HEK293 (cell line): ENCODE results near the gene NEURL1.

Source experiments
- CTCF ChIA-PET: fragments of 350-600 bp; formaldehyde crosslinking; extraction: SDS; loops from one replicate; lab custom pipeline; 2021; ENCODE audit warnings: antibody characterized with exemption; lab: Yijun Ruan, JAX
- POLR2A ChIA-PET: fragments of 300-600 bp; formaldehyde crosslinking; extraction: SDS; loops from one replicate; lab custom pipeline; 2020; ENCODE audit warnings: antibody characterized with exemption, inconsistent platforms; lab: Yijun Ruan, JAX
- H3K27ac ChIP-seq: fragments of 200-500 bp; sonication (Bioruptor generic); 2 replicates; pipeline ENCODE4 v1.5.1; 2014; ENCODE audit warnings: low read depth, low read length, control low read depth, inconsistent platforms; ENCODE audit errors: extremely low read depth
- H3K36me3 ChIP-seq, 2 experiments: fragments of 200-500 bp in 1 of 2; sonication (Bioruptor generic) in 1 of 2; 1 replicate in 1 of 2; 2 replicates in 1 of 2; pipeline ENCODE4 v1.5.1; 2014 to 2017; ENCODE audit warnings: inconsistent platforms in 2 of 2, low read length in 2 of 2; ENCODE audit not compliant: control insufficient read depth in 2 of 2, insufficient read depth in 1 of 2
- H3K4me1 ChIP-seq: fragments of 200-500 bp; sonication (Bioruptor generic); 2 replicates; pipeline ENCODE4 v1.5.1; 2014; ENCODE audit warnings: mild to moderate bottlenecking, low read length, inconsistent platforms; ENCODE audit not compliant: control insufficient read depth, insufficient read depth
- H3K4me3 ChIP-seq: 2 replicates; pipeline ENCODE4 v1.5.1; 2011; ENCODE audit warnings: low read depth, mild to moderate bottlenecking, control low read depth, low read length, moderate library complexity
- H3K9me3 ChIP-seq: fragments of 200-500 bp; sonication (Bioruptor generic); 2 replicates; pipeline ENCODE4 v1.5.1; 2014; ENCODE audit warnings: low read depth, low read length, inconsistent platforms; ENCODE audit not compliant: control insufficient read depth, insufficient read depth
- EGR2 ChIP-seq: fragments of 450-650 bp; formaldehyde crosslinking; IDR thresholded peaks from 2 replicates; pipeline ENCODE4 v1.5.1; 2016; ENCODE audit warnings: low read depth, missing biosample characterization, missing genetic modification characterization
- GLI4 ChIP-seq: fragments of 450-650 bp; formaldehyde crosslinking; IDR thresholded peaks from 2 replicates; pipeline ENCODE4 v1.5.1; 2016; ENCODE audit warnings: missing biosample characterization, missing genetic modification characterization
- KLF1 ChIP-seq: fragments of 450-650 bp; formaldehyde crosslinking; IDR thresholded peaks from 2 replicates; pipeline ENCODE4 v1.5.1; 2016; ENCODE audit warnings: missing biosample characterization, missing genetic modification characterization
- SCRT2 ChIP-seq: fragments of 450-650 bp; formaldehyde crosslinking; IDR thresholded peaks from 2 replicates; pipeline ENCODE4 v1.5.1; 2016; ENCODE audit warnings: missing biosample characterization, missing genetic modification characterization
- ZBTB20 ChIP-seq: fragments of 450-650 bp; formaldehyde crosslinking; IDR thresholded peaks from 2 replicates; pipeline ENCODE4 v1.5.1; 2016; ENCODE audit warnings: missing biosample characterization, missing genetic modification characterization
- ZIC2 ChIP-seq: fragments of 450-650 bp; formaldehyde crosslinking; IDR thresholded peaks from 2 replicates; pipeline ENCODE4 v1.5.1; 2016; ENCODE audit warnings: missing biosample characterization, missing genetic modification characterization
- ZNF121 ChIP-seq: fragments of 450-650 bp; formaldehyde crosslinking; IDR thresholded peaks from 2 replicates; pipeline ENCODE4 v1.5.1; 2016; ENCODE audit warnings: missing biosample characterization, missing genetic modification characterization
- ZNF132 ChIP-seq: fragments of 450-650 bp; formaldehyde crosslinking; IDR thresholded peaks from 2 replicates; pipeline ENCODE4 v1.5.1; 2017; ENCODE audit warnings: missing biosample characterization, missing genetic modification characterization, borderline replicate concordance
- ZNF140 ChIP-seq: fragments of 450-650 bp; formaldehyde crosslinking; IDR thresholded peaks from 2 replicates; pipeline ENCODE4 v1.5.1; 2016; ENCODE audit warnings: missing biosample characterization, missing genetic modification characterization
- ZNF19 ChIP-seq: fragments of 450-650 bp; formaldehyde crosslinking; IDR thresholded peaks from 2 replicates; pipeline ENCODE4; 2016; ENCODE audit warnings: missing biosample characterization, missing genetic modification characterization, low read depth
- ZNF621 ChIP-seq: fragments of 450-650 bp; formaldehyde crosslinking; IDR thresholded peaks from 2 replicates; pipeline ENCODE4 v1.5.1; 2017; ENCODE audit warnings: missing biosample characterization, missing genetic modification characterization
- ZNF624 ChIP-seq: fragments of 450-650 bp; formaldehyde crosslinking; IDR thresholded peaks from 2 replicates; pipeline ENCODE4 v1.5.1; 2017; ENCODE audit warnings: missing biosample characterization, missing genetic modification characterization
- ZNF768 ChIP-seq: fragments of 450-650 bp; formaldehyde crosslinking; IDR thresholded peaks from 2 replicates; pipeline ENCODE4 v1.5.1; 2018; ENCODE audit warnings: missing biosample characterization, mild to moderate bottlenecking, missing genetic modification characterization
- ZSCAN30 ChIP-seq: fragments of 450-650 bp; IDR thresholded peaks from 2 replicates; pipeline ENCODE4 v1.5.1; 2018; ENCODE audit warnings: missing biosample characterization, mild to moderate bottlenecking, missing genetic modification characterization, moderate library complexity
- TF ChIP-seq, protein P1 (sequence below): fragments of 450-650 bp; formaldehyde crosslinking; conservative IDR thresholded peaks from 2 replicates; pipeline ENCODE4 v1.5.1; 2016; ENCODE audit warnings: low read depth, missing biosample characterization, missing genetic modification characterization
- TF ChIP-seq, protein P2 (sequence below): fragments of 450-650 bp; formaldehyde crosslinking; IDR thresholded peaks from 2 replicates; pipeline ENCODE4; 2016; ENCODE audit warnings: missing biosample characterization, missing genetic modification characterization
- TF ChIP-seq, protein P3 (sequence below): fragments of 450-650 bp; formaldehyde crosslinking; IDR thresholded peaks from 2 replicates; pipeline ENCODE4 v1.5.1; 2016; ENCODE audit warnings: missing biosample characterization, missing genetic modification characterization, borderline replicate concordance
- TF ChIP-seq, protein P4 (sequence below): fragments of 450-650 bp; formaldehyde crosslinking; IDR thresholded peaks from 2 replicates; pipeline ENCODE4 v1.5.1; 2017; ENCODE audit warnings: missing biosample characterization, missing genetic modification characterization
- TF ChIP-seq, protein P5 (sequence below): fragments of 450-650 bp; formaldehyde crosslinking; IDR thresholded peaks from 2 replicates; pipeline ENCODE4 v1.5.1; 2016; ENCODE audit warnings: missing biosample characterization, missing genetic modification characterization

Gene NEURL1

DNA sequence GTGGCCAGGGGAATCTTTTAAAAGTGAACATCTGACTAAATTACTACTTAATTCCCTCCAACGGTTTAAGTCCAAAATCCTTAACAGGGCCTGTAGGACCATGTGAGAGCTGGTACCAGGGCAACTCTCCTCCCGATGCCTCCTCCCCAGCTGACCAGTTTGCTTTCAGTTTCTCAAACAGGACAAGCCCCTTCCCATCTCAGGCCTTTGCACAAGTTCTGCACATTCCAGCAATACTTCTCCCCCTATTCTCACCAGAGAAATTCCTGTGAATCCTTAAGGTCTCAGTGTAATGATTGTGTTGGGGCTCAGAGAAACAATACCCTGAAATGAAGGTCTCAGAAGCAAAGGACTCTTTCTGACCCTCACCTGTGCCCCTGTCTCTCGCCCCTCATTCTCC, 26.8 kb upstream of the NEURL1 start (continued):
- TF ChIP-seq, protein P1, sequence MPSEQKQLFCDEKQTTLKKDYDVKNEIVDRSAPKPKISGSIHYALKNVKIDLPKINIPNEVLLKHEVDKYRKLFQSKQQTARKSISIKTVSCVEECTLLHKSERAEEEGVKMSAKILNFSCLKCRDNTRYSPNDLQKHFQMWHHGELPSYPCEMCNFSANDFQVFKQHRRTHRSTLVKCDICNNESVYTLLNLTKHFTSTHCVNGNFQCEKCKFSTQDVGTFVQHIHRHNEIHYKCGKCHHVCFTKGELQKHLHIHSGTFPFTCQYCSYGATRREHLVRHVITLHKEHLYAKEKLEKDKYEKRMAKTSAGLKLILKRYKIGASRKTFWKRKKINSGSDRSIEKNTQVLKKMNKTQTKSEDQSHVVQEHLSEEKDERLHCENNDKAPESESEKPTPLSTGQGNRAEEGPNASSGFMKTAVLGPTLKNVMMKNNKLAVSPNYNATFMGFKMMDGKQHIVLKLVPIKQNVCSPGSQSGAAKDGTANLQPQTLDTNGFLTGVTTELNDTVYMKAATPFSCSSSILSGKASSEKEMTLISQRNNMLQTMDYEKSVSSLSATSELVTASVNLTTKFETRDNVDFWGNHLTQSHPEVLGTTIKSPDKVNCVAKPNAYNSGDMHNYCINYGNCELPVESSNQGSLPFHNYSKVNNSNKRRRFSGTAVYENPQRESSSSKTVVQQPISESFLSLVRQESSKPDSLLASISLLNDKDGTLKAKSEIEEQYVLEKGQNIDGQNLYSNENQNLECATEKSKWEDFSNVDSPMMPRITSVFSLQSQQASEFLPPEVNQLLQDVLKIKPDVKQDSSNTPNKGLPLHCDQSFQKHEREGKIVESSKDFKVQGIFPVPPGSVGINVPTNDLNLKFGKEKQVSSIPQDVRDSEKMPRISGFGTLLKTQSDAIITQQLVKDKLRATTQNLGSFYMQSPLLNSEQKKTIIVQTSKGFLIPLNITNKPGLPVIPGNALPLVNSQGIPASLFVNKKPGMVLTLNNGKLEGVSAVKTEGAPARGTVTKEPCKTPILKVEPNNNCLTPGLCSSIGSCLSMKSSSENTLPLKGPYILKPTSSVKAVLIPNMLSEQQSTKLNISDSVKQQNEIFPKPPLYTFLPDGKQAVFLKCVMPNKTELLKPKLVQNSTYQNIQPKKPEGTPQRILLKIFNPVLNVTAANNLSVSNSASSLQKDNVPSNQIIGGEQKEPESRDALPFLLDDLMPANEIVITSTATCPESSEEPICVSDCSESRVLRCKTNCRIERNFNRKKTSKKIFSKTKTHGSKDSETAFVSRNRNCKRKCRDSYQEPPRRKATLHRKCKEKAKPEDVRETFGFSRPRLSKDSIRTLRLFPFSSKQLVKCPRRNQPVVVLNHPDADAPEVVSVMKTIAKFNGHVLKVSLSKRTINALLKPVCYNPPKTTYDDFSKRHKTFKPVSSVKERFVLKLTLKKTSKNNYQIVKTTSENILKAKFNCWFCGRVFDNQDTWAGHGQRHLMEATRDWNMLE (tag by site-specific recombination), result no peak
- no peak for TF ChIP-seq GLI4 (tag by site-specific recombination)
- no peak for TF ChIP-seq SCRT2
- no peak for TF ChIP-seq ZNF132 (tag by site-specific recombination)
- TF ChIP-seq ZBTB20 (tag by site-specific recombination), result no peak
- no peak for TF ChIP-seq ZNF140 (tag by site-specific recombination)
- no peak for TF ChIP-seq ZNF621 (tag by site-specific recombination)
- TF ChIP-seq, protein P2, sequence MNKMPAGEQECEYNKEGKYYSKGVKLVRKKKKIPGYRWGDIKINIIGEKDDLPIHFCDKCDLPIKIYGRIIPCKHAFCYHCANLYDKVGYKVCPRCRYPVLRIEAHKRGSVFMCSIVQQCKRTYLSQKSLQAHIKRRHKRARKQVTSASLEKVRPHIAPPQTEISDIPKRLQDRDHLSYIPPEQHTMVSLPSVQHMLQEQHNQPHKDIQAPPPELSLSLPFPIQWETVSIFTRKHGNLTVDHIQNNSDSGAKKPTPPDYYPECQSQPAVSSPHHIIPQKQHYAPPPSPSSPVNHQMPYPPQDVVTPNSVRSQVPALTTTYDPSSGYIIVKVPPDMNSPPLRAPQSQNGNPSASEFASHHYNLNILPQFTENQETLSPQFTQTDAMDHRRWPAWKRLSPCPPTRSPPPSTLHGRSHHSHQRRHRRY (tag by site-specific recombination), result no peak
- no peak for TF ChIP-seq ZNF121 (tag by site-specific recombination)
- no peak for TF ChIP-seq ZIC2
- TF ChIP-seq, protein P3, sequence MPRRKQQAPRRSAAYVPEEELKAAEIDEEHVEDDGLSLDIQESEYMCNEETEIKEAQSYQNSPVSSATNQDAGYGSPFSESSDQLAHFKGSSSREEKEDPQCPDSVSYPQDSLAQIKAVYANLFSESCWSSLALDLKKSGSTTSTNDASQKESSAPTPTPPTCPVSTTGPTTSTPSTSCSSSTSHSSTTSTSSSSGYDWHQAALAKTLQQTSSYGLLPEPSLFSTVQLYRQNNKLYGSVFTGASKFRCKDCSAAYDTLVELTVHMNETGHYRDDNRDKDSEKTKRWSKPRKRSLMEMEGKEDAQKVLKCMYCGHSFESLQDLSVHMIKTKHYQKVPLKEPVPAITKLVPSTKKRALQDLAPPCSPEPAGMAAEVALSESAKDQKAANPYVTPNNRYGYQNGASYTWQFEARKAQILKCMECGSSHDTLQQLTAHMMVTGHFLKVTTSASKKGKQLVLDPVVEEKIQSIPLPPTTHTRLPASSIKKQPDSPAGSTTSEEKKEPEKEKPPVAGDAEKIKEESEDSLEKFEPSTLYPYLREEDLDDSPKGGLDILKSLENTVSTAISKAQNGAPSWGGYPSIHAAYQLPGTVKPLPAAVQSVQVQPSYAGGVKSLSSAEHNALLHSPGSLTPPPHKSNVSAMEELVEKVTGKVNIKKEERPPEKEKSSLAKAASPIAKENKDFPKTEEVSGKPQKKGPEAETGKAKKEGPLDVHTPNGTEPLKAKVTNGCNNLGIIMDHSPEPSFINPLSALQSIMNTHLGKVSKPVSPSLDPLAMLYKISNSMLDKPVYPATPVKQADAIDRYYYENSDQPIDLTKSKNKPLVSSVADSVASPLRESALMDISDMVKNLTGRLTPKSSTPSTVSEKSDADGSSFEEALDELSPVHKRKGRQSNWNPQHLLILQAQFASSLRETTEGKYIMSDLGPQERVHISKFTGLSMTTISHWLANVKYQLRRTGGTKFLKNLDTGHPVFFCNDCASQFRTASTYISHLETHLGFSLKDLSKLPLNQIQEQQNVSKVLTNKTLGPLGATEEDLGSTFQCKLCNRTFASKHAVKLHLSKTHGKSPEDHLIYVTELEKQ (tag by site-specific recombination), result no peak
- no peak for TF ChIP-seq ZSCAN30 (tag by site-specific recombination)
- TF ChIP-seq KLF1 (tag by site-specific recombination), result no peak

DNA sequence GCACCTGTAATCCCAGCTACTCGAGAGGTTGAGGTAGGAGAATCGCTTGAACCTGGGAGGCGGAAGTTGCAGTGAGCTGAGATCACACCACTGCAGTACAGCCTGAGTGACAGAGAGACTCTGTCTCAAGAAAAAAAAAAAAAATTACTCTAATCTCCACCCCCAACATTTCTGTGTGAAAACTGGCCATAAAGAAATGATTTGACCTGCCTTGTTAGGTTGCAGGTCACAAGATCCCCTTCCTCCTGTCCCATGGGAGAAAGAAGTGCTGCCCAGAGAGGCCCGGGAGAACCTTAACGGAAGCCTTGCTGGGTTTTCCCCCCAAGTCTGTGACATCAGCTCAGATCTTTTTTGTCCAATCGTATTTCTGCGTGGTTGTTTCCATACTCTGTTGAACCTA, 26.1 kb upstream of the NEURL1 start:
- Histone ChIP-seq H3K36me3 (no peaks in the 10 kb centered on the region), H3K9me3 (no peaks in the 10 kb centered on the region)
- TF ChIP-seq, protein P4, sequence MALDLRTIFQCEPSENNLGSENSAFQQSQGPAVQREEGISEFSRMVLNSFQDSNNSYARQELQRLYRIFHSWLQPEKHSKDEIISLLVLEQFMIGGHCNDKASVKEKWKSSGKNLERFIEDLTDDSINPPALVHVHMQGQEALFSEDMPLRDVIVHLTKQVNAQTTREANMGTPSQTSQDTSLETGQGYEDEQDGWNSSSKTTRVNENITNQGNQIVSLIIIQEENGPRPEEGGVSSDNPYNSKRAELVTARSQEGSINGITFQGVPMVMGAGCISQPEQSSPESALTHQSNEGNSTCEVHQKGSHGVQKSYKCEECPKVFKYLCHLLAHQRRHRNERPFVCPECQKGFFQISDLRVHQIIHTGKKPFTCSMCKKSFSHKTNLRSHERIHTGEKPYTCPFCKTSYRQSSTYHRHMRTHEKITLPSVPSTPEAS (tag by site-specific recombination), result no peak
- no peak for TF ChIP-seq EGR2
- no peak for TF ChIP-seq ZNF624 (tag by site-specific recombination)
- TF ChIP-seq, protein P1 (tag by site-specific recombination), result no peak
- no peak for TF ChIP-seq ZNF19 (tag by site-specific recombination)
- TF ChIP-seq, protein P5, sequence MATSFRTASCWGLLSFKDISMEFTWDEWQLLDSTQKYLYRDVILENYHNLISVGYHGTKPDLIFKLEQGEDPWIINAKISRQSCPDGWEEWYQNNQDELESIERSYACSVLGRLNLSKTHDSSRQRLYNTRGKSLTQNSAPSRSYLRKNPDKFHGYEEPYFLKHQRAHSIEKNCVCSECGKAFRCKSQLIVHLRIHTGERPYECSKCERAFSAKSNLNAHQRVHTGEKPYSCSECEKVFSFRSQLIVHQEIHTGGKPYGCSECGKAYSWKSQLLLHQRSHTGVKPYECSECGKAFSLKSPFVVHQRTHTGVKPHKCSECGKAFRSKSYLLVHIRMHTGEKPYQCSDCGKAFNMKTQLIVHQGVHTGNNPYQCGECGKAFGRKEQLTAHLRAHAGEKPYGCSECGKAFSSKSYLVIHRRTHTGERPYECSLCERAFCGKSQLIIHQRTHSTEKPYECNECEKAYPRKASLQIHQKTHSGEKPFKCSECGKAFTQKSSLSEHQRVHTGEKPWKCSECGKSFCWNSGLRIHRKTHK (tag by site-specific recombination), result no peak
- no peak for TF ChIP-seq ZNF768 (tag by site-specific recombination)

More for the DNA sequence above, 26.1 kb upstream of the NEURL1 start:
- no peak overlapping the region for H3K27ac ChIP-seq
- no peak overlapping the region for H3K4me3 ChIP-seq
- H3K4me1 ChIP-seq, result no peaks in the 10 kb centered on the region
- POLR2A ChIA-PET, result no interaction called here
- CTCF ChIA-PET, result no interaction called here
